HG03521 (cell line): Measurements from ENCODE around the gene THTPA.
"Not testable (repeated sequence)": the region's sequence is repeated elsewhere in the genome, so short reads cannot be mapped to it uniquely, and the experiment has no call there.

ENCODE experiments used
- ATAC-seq: cut with Tn5 transposase; IDR thresholded peaks from one replicate; pipeline ENCODE4 v1.9.1; 2021; ENCODE audit warnings: mild to moderate bottlenecking, moderate library complexity; ENCODE audit not compliant: unreplicated experiment

THTPA gene

GRCh38 chr14:23580152-23580926 is 24.3 kb downstream of the THTPA start:
- ATAC-seq = no peak

- ATAC-seq = no peak
These were observed 24.8 kb downstream of the THTPA start for GRCh38 chr14:23580948-23581281.

- no peak for ATAC-seq
These were observed 27.1 kb downstream of the THTPA start for GRCh38 chr14:23582906-23583760.

GRCh38 chr14:23583761-23584526 is 27.9 kb downstream of the THTPA start:
- not testable (repeated sequence) for ATAC-seq

- not testable (repeated sequence) for ATAC-seq
These were observed 28.6 kb downstream of the THTPA start for GRCh38 chr14:23584527-23585203.

GRCh38 chr14:23588884-23589598 is 33.0 kb downstream of the THTPA start:
- peak; percentile 97 for ATAC-seq

GRCh38 chr14:23589606-23590005 is 33.5 kb downstream of the THTPA start:
- ATAC-seq = no peak

GRCh38 chr14:23590198-23590597 is 34.1 kb downstream of the THTPA start:
- ATAC-seq = no peak

GRCh38 chr14:23594191-23594590 is 38.1 kb downstream of the THTPA start:
- ATAC-seq = not testable (repeated sequence)

GRCh38 chr14:23600322-23600707 is 44.2 kb downstream of the THTPA start:
- ATAC-seq = no peak

GRCh38 chr14:23600806-23601205 is 44.7 kb downstream of the THTPA start:
- no peak for ATAC-seq

- no peak for ATAC-seq
These were observed 45.4 kb downstream of the THTPA start for GRCh38 chr14:23601424-23601823.

- ATAC-seq = no peak
These were observed 45.7 kb downstream of the THTPA start for GRCh38 chr14:23601845-23602180.

GRCh38 chr14:23602181-23603095 is 46.4 kb downstream of the THTPA start:
- ATAC-seq = no peak

- ATAC-seq = no peak
These were observed 47.0 kb downstream of the THTPA start for GRCh38 chr14:23603103-23603502.

GRCh38 chr14:23604148-23604547 is 48.1 kb downstream of the THTPA start:
- ATAC-seq = no peak

GRCh38 chr14:23604675-23605170 is 48.7 kb downstream of the THTPA start:
- ATAC-seq = no peak

- peak; percentile 75 for ATAC-seq
These were observed 50.0 kb downstream of the THTPA start for GRCh38 chr14:23605931-23606585.

GRCh38 chr14:23608454-23608853 is 52.4 kb downstream of the THTPA start:
- no peak for ATAC-seq
